Transverse colon (tissue), 4 donors: Measurements from ENCODE around the gene RABGAP1. TPM values are rescaled to one million over a fixed set of nuclear protein-coding genes. Genes with fewer than 3 reads are reported as not detected.

Experiments
- DNase-seq: peaks from one replicate; pipeline ENCODE4 v3.0.0-alpha.2; 2019
- H3K27ac ChIP-seq, 4 donors: fragments of 200-600 bp; sonication (generic); 2 replicates each; pipeline ENCODE4 v1.5.1; 2016 to 2018; ENCODE audit warnings: inconsistent platforms in 4 of 4
- H3K27me3 ChIP-seq: fragments of 200-600 bp; sonication (generic); 2 replicates; pipeline ENCODE4 v1.5.1; 2017; ENCODE audit warnings: inconsistent platforms
- H3K36me3 ChIP-seq, 4 donors: fragments of 200-600 bp; sonication (generic); 2 replicates each; pipeline ENCODE4 v1.5.1; 2017 to 2019; ENCODE audit warnings: inconsistent platforms in 4 of 4
- H3K4me1 ChIP-seq, 4 donors: fragments of 200-600 bp; sonication (generic); 2 replicates each; pipeline ENCODE4 v1.5.1; 2017 to 2020; ENCODE audit warnings: inconsistent platforms in 4 of 4
- H3K4me3 ChIP-seq, 4 donors: fragments of 200-600 bp; sonication (generic); 1 replicate in 1 of 4; 2 replicates in 3 of 4; pipeline versions ENCODE4 v1.5.1 to v1.6.1; 2017 to 2019; ENCODE audit warnings: inconsistent platforms in 4 of 4
- H3K9me3 ChIP-seq, 2 donors: fragments of 200-600 bp; sonication (generic); 2 replicates each; pipeline ENCODE4 v1.5.1; 2017 to 2019; ENCODE audit warnings: inconsistent platforms in 2 of 2
- CTCF ChIP-seq, 5 experiments: fragments of 200-600 bp in 3 of 5; fragments of 450-650 bp in 2 of 5; sonication (generic) in 3 of 5; IDR thresholded peaks; 1 replicate in 2 of 5; 2 replicates in 3 of 5; pipeline ENCODE4 v1.5.1; 2016 to 2017; ENCODE audit warnings: antibody characterized with exemption in 5 of 5, inconsistent platforms in 3 of 5, mild to moderate bottlenecking in 2 of 5, moderate library complexity in 1 of 5
- EP300 ChIP-seq: sonication (generic); formaldehyde crosslinking; IDR thresholded peaks from one replicate; pipeline ENCODE4 v1.6.1; 2017; ENCODE audit warnings: antibody characterized with exemption, low read depth
- POLR2A ChIP-seq: fragments of 450-650 bp; IDR thresholded peaks from one replicate; pipeline ENCODE4 v1.6.1; 2016; ENCODE audit warnings: antibody characterized with exemption, mild to moderate bottlenecking, moderate library complexity
- POLR2AphosphoS5 ChIP-seq, 3 donors: sonication (generic); formaldehyde crosslinking; IDR thresholded peaks; one replicate each; pipeline ENCODE4 v1.6.1; 2016; ENCODE audit warnings: antibody characterized with exemption in 3 of 3
- WGBS, 2 donors: methylation state at CpG; one replicate each; pipeline ENCODE4 v1.1.5; 2018; ENCODE audit warnings: low coverage in 1 of 2; 5-methylcytosine and 5-hydroxymethylcytosine counted together
- in situ Hi-C, 4 donors: fragments of 200-750 bp; cut with MboI; loops; one replicate each; pipeline versions ENCODE4 v1.15.0 to v1.15.1; 2017; ENCODE audit warnings: low sequenced_read_pairs in 3 of 4, low pct_ligation_motif_present in 1 of 4, low pct_unique_long_range_greater_than_20kb in 1 of 4
- intact Hi-C: fragments of 100-400 bp; cut with DNase I; formaldehyde crosslinking; loops from one replicate; pipeline ENCODE4 v1.15.1; 2023; ENCODE audit warnings: low total_unique reads
- total RNA-seq, 4 donors: library from RNA; depleted of rRNA; stranded (reverse); fragments of >200 nt; gene quantifications; one replicate each; pipeline ENCODE4 v1.1.0, GENCODE V29; 2016

The RABGAP1 gene
- total RNA-seq, 4 donors from 2014 or later: 56.1 to 114 (median 88.9) TPM

GRCh38 chr9:123131993-123132392 lies 191.2 kb downstream of the RABGAP1 start:
- in situ Hi-C loops: no loop called here
- Histone ChIP-seq H3K27ac (no peak overlapping the region), H3K27me3 (no peaks in the 10 kb centered on the region), H3K9me3 (no peaks in the 10 kb centered on the region), H3K4me3 (no peak overlapping the region), H3K4me1 (no peaks in the 10 kb centered on the region), H3K36me3 (peaks cover 0 to 26% (median 5%) of the 10 kb centered on the region in 4 donors)
- DNase-seq: no peak
- TF ChIP-seq EP300: no peak
- no peak for TF ChIP-seq CTCF (IDR thresholded peaks at IDR 0.05)
- no peak for TF ChIP-seq POLR2AphosphoS5 (IDR thresholded peaks at IDR 0.05)
- no peak for TF ChIP-seq POLR2A
- intact Hi-C loops: no loop called here

- Histone ChIP-seq H3K27me3 (no peaks in the 10 kb centered on the region), H3K36me3 (peaks cover 0 to 26% (median 5%) of the 10 kb centered on the region in 4 donors), H3K4me1 (no peaks in the 10 kb centered on the region), H3K27ac (no peak overlapping the region), H3K4me3 (no peak overlapping the region), H3K9me3 (no peaks in the 10 kb centered on the region)
- DNase-seq: no peak
- intact Hi-C loops (no loop called here), in situ Hi-C loops (no loop called here)
- TF ChIP-seq CTCF (IDR thresholded peaks at IDR 0.05) (no peak), POLR2AphosphoS5 (IDR thresholded peaks at IDR 0.05) (no peak), POLR2A (no peak), EP300 (no peak)
- 94 to 100% methylated on average over 3 to 6 of the region's 6 CpGs for WGBS, 2 donors
Measured at GRCh38 chr9:123132696-123133095, 191.9 kb downstream of the RABGAP1 start.

GRCh38 chr9:123135430-123135829 lies 194.6 kb downstream of the RABGAP1 start:
- DNase-seq: no peak
- H3K4me1 ChIP-seq: no peaks in the 10 kb centered on the region
- H3K36me3 ChIP-seq: peaks cover 0 to 20% (median 7%) of the 10 kb centered on the region in 4 donors
- H3K9me3 ChIP-seq: no peaks in the 10 kb centered on the region
- intact Hi-C loops: no loop called here
- 93 to 96% methylated on average over 5 of the region's 5 CpGs for WGBS, 2 donors
- no peak overlapping the region for H3K4me3 ChIP-seq
- in situ Hi-C loops: no loop called here
- no peak overlapping the region for H3K27ac ChIP-seq
- TF ChIP-seq POLR2AphosphoS5 (IDR thresholded peaks at IDR 0.05) (no peak), CTCF (IDR thresholded peaks at IDR 0.05) (no peak), POLR2A (no peak), EP300 (no peak)
- no peaks in the 10 kb centered on the region for H3K27me3 ChIP-seq

GRCh38 chr9:123138163-123138562 lies 197.3 kb downstream of the RABGAP1 start:
- Histone ChIP-seq H3K9me3 (no peaks in the 10 kb centered on the region), H3K4me1 (no peaks in the 10 kb centered on the region), H3K27ac (no peak overlapping the region), H3K27me3 (no peaks in the 10 kb centered on the region), H3K4me3 (no peak overlapping the region), H3K36me3 (peaks cover 0 to 10% (median 1%) of the 10 kb centered on the region in 4 donors)
- WGBS, 2 donors: 90 to 98% methylated on average over 2 of the region's 2 CpGs
- TF ChIP-seq POLR2AphosphoS5 (IDR thresholded peaks at IDR 0.05): no peak
- TF ChIP-seq POLR2A: no peak
- no peak for TF ChIP-seq CTCF (IDR thresholded peaks at IDR 0.05)
- no peak for TF ChIP-seq EP300
- in situ Hi-C loops: no loop called here
- intact Hi-C loops: no loop called here
- no peak for DNase-seq
